Keratinocyte (primary cell): Measurements from ENCODE around the gene LMBR1L. TPM values are rescaled to one million over a fixed set of nuclear protein-coding genes. Genes with fewer than 3 reads are reported as not detected.

Experiments used
- DNase-seq: peaks from one replicate; pipeline ENCODE4 v3.0.0-alpha.2; 2011; ENCODE audit warnings: low read depth, missing footprints, low spot score
- FAIRE-seq: peaks from 2 replicates; lab custom pipeline; 2011; peaks lifted over from hg19 to GRCh38; lab: Jason Lieb, UNC
- H2AFZ ChIP-seq: 2 replicates; pipeline ENCODE4 v1.6.0; 2012; ENCODE audit warnings: low read length, control low read depth, inconsistent platforms; ENCODE audit not compliant: control insufficient read depth
- H3K27ac ChIP-seq: 2 replicates; pipeline ENCODE4 v1.5.1; 2011; ENCODE audit warnings: low read length; ENCODE audit not compliant: control insufficient read depth, insufficient read depth
- H3K27me3 ChIP-seq: 3 replicates; pipeline ENCODE4 v1.6.0; 2011; ENCODE audit warnings: low read length; ENCODE audit not compliant: control insufficient read depth, insufficient read depth; ENCODE audit errors: extremely low read depth
- H3K36me3 ChIP-seq, 2 experiments: 2 replicates in 1 of 2; 3 replicates in 1 of 2; pipeline ENCODE4 v1.5.1; 2011; ENCODE audit warnings: low read length in 2 of 2, mild to moderate bottlenecking in 1 of 2; ENCODE audit not compliant: control insufficient read depth in 2 of 2, insufficient read depth in 2 of 2; ENCODE audit errors: extremely low read depth in 1 of 2
- H3K4me1 ChIP-seq: 3 replicates; pipeline ENCODE4 v1.5.1; 2011; ENCODE audit warnings: low read length; ENCODE audit not compliant: control insufficient read depth, insufficient read depth; ENCODE audit errors: extremely low read depth
- H3K4me2 ChIP-seq: 3 replicates; pipeline ENCODE4 v1.6.0; 2011; ENCODE audit warnings: low read depth, low read length; ENCODE audit not compliant: control insufficient read depth, insufficient read depth; ENCODE audit errors: extremely low read depth
- H3K4me3 ChIP-seq, 3 experiments: fragments of 200-600 bp in 1 of 3; sonication (generic) in 1 of 3; 2 replicates in 2 of 3; 3 replicates in 1 of 3; pipeline ENCODE4 v1.5.1; 2011 to 2016; ENCODE audit warnings: low read length in 3 of 3, mild to moderate bottlenecking in 3 of 3, control low read depth in 2 of 3, inconsistent platforms in 1 of 3, low read depth in 1 of 3, mixed read lengths in 1 of 3, mixed run types in 1 of 3, moderate library complexity in 1 of 3; ENCODE audit not compliant: control insufficient read depth in 2 of 3, insufficient read depth in 2 of 3; ENCODE audit errors: extremely low read depth in 1 of 3
- H3K79me2 ChIP-seq: 2 replicates; pipeline ENCODE4 v1.6.0; 2012; ENCODE audit warnings: low read length; ENCODE audit not compliant: control insufficient read depth, insufficient read depth
- H3K9ac ChIP-seq: 3 replicates; pipeline ENCODE4 v1.6.0; 2011; ENCODE audit warnings: low read length; ENCODE audit not compliant: control insufficient read depth, insufficient read depth; ENCODE audit errors: extremely low read depth
- H3K9me1 ChIP-seq: 3 replicates; pipeline ENCODE4 v1.6.0; 2011; ENCODE audit warnings: low read length; ENCODE audit not compliant: control insufficient read depth, insufficient read depth; ENCODE audit errors: extremely low read depth
- H3K9me3 ChIP-seq: 2 replicates; pipeline ENCODE4 v1.5.1; 2012; ENCODE audit warnings: low read depth, low read length; ENCODE audit not compliant: control insufficient read depth
- H4K20me1 ChIP-seq: 3 replicates; pipeline ENCODE4 v1.6.0; 2011; ENCODE audit warnings: low read length; ENCODE audit not compliant: control insufficient read depth, insufficient read depth; ENCODE audit errors: extremely low read depth
- CTCF ChIP-seq, 3 experiments: IDR thresholded peaks in 1 of 3; conservative IDR thresholded peaks in 1 of 3; optimal IDR thresholded peaks in 1 of 3; 2 replicates in 2 of 3; 3 replicates in 1 of 3; pipeline versions ENCODE3 to v1.5.1; 2011; ENCODE audit warnings: low read length in 3 of 3, mild to moderate bottlenecking in 3 of 3, moderate library complexity in 2 of 3, control low read depth in 1 of 3, inconsistent platforms in 1 of 3; ENCODE audit not compliant: insufficient read depth in 2 of 3; ENCODE audit errors: extremely low read depth in 1 of 3
- EZH2 ChIP-seq: IDR thresholded peaks from one replicate; pipeline ENCODE4 v1.6.1; 2012; ENCODE audit warnings: inconsistent platforms, mild to moderate bottlenecking, low read length, moderate library complexity
- dilution Hi-C: fragments of 300-500 bp; cut with MboI; formaldehyde crosslinking; loops from one replicate; pipeline ENCODE4 v1.7.0; 2020; ENCODE audit warnings: low sequenced_read_pairs; ENCODE audit not compliant: extremely low pct_ligation_motif_present
- polyA minus RNA-seq, 3 experiments: library from RNA; depleted of rRNA, polyadenylated mRNA; stranded (reverse); fragments of >200 nt; gene quantifications; 1 replicate in 1 of 3; 2 replicates in 1 of 3; 3 replicates in 1 of 3; pipeline ENCODE4 v1.2.3, GENCODE V29; 2011
- polyA plus RNA-seq, 5 experiments: library from polyadenylated mRNA; depleted of rRNA in 3 of 5; stranded (reverse) in 3 of 5; stranded (forward) in 1 of 5; unstranded in 1 of 5; fragments of >200 nt; gene quantifications; 1 replicate in 1 of 5; 2 replicates in 3 of 5; 3 replicates in 1 of 5; pipeline versions ENCODE4 v1.2.1 to v1.2.3, GENCODE V29; 2011 to 2012; ENCODE audit warnings: missing spikeins in 2 of 5, low read depth in 1 of 5, low replicate concordance in 1 of 5

The LMBR1L gene
- polyA plus RNA-seq: 22.9 to 30.1 TPM (median 28.0 TPM) in 3 replicates
- 9.5 TPM for polyA plus RNA-seq (2011; ENCODE audit: low read depth)
- 12.1 and 14.6 TPM in 2 replicates for polyA plus RNA-seq (2011; cell fraction: cytosol; rRNA removed)
- 85.8 and 90.5 TPM in 2 replicates for polyA plus RNA-seq (2011; cell fraction: nucleus; rRNA removed)
- 18.5 and 27.8 TPM in 2 replicates for polyA plus RNA-seq (2012; ENCODE audit: low replicate concordance)
- 46.4 to 72.0 TPM (median 51.2 TPM) in 3 replicates for polyA minus RNA-seq
- polyA minus RNA-seq (2011; cell fraction: cytosol; rRNA and poly(A)+ RNA removed): 23.4 TPM
- 26.6 and 43.3 TPM in 2 replicates for polyA minus RNA-seq (2011; cell fraction: nucleus; rRNA and poly(A)+ RNA removed)

GRCh38 chr12:49110464-49111155 is at the start of gene LMBR1L:
Gene LMBR1L, minus strand, starts transcription at chr12:49110847. Its CDS starts 292 bp downstream, at chr12:49110555.
- peak within 1 kb of the TSS; percentile 94 for H3K4me2 ChIP-seq
- peak; percentile 97 for FAIRE-seq
- H2AFZ ChIP-seq: peak within 1 kb of the TSS; percentile 98
- no peaks in the 10 kb centered on the region for H4K20me1 ChIP-seq
- no peaks in the 10 kb centered on the region for H3K9me1 ChIP-seq
- H3K27me3 ChIP-seq: no peaks in the 10 kb centered on the region
- peak within 1 kb of the TSS; percentile 86 for H3K9ac ChIP-seq
- H3K79me2 ChIP-seq: peaks cover 23% of the 10 kb centered on the region
- peaks cover 0 to 4% of the 10 kb centered on the region in 2 experiments for H3K36me3 ChIP-seq
- peak; percentile 90 for DNase-seq
- peak within 1 kb of the TSS; percentile 93 to 98 (median 93) for H3K4me3 ChIP-seq
- peak within 1 kb of the TSS; percentile 54 for H3K27ac ChIP-seq
- TF ChIP-seq CTCF (optimal IDR thresholded peaks at IDR 0.05 in 1 of 3, IDR thresholded peaks at IDR 0.05 in 1 of 3, conservative IDR thresholded peaks at IDR 0.05 in 1 of 3; ENCODE audit: extremely low read depth in 1 of 3, insufficient read depth in 2 of 3, low read length in 3 of 3): peak; percentile 23 to 45 (median 31)
- TF ChIP-seq EZH2: no peak
- no peaks in the 10 kb centered on the region for H3K9me3 ChIP-seq
- dilution Hi-C loops: no loop called here
- H3K4me1 ChIP-seq: peaks cover 20% of the 10 kb centered on the region

GRCh38 chr12:49160399-49160798 is 49.8 kb upstream of the LMBR1L start:
- Histone ChIP-seq H4K20me1 (no peaks in the 10 kb centered on the region), H3K27me3 (no peaks in the 10 kb centered on the region), H3K9ac (no peak overlapping the region), H3K9me1 (no peaks in the 10 kb centered on the region), H3K36me3 (no peaks in the 10 kb centered on the region), H3K79me2 (no peaks in the 10 kb centered on the region), H3K4me2 (no peak overlapping the region), H3K4me3 (no peak overlapping the region), H3K4me1 (no peaks in the 10 kb centered on the region), H2AFZ (no peak overlapping the region), H3K27ac (no peak overlapping the region), H3K9me3 (no peaks in the 10 kb centered on the region)
- TF ChIP-seq EZH2 (no peak), CTCF (optimal IDR thresholded peaks at IDR 0.05 in 1 of 3, IDR thresholded peaks at IDR 0.05 in 1 of 3, conservative IDR thresholded peaks at IDR 0.05 in 1 of 3; ENCODE audit: extremely low read depth in 1 of 3, insufficient read depth in 2 of 3, low read length in 3 of 3) (no peak)
- DNase-seq (no peak), FAIRE-seq (no peak)
- dilution Hi-C loops: no loop called here
